ENCODE results near the gene IGFBP3. TPM values are rescaled to one million over a fixed set of nuclear protein-coding genes. Genes with fewer than 3 reads are reported as not detected.

IGFBP3 gene
- polyA plus RNA-seq, 3 donors = 0.06 TPM; not detected in 2

DNA sequence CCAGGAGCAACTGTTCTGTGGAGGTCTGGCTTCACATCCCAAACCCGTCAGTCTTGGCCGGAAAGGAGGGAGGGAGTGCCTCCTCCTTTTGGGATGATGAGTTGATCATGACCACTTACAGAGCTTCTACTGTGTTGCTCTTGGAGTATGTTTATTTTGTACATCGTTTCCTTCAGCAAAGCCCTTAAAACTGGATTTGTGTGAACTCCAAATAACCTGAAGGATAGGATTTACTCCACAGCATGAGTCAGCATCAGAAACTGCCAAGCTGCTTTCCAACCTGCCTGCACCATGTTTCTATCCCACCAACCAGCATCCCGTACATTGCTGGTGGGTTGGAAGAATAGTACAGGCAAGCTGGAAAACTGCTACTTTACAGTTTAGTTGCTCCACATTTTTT, 51.6 kb downstream of the IGFBP3 start:
- H3K4me1 ChIP-seq (ENCODE audit: control insufficient read depth in 1 of 2, insufficient read depth in 2 of 2, low read length in 2 of 2) = no peaks in the 10 kb centered on the region

DNA sequence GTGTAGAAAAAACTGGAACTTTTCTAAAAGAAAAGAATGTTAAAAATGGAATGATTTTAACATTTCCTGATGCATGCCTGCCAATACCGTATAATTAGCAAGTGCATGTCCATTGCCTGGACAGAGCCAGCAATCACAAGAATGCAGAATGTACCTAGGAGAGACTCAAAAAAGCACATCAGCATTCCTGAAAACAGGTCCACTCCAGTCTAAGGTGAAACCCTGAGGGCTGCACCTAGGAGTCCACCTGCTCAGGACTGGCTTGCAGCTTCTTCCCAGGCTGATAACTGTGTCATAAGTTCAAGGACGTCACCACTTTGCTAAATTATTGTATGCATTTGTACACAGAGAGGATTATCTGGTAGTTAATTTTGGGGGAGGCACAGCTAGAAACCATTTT, 53.6 kb downstream of the IGFBP3 start:
- no peaks in the 10 kb centered on the region for H3K36me3 ChIP-seq (replicated peaks in 1 of 2; ENCODE audit: control insufficient read depth in 1 of 2, insufficient read depth in 2 of 2, low read length in 2 of 2)
- no peak overlapping the region for H2AFZ ChIP-seq (ENCODE audit: insufficient read depth, low read depth, low read length, poor library complexity, severe bottlenecking)
- 82% methylated on average over 2 of the region's 2 CpGs for WGBS (ENCODE audit: insufficient coverage)
- H3K27me3 ChIP-seq (ENCODE audit: control insufficient read depth in 2 of 2, insufficient read depth in 2 of 2, low read length in 2 of 2) = no peaks in the 10 kb centered on the region
- H3K4me3 ChIP-seq (replicated peaks in 1 of 3; ENCODE audit: low read depth in 2 of 3, low read length in 3 of 3) = no peak overlapping the region
- no peak overlapping the region for H3K9ac ChIP-seq (ENCODE audit: insufficient read depth, low read length, poor library complexity, severe bottlenecking)
- Mint-ChIP-seq H3K9me3 (peaks cover 0 to 3% (median 0%) of the 10 kb centered on the region in 7 donors), H3K4me1 (no peaks in the 10 kb centered on the region), H3K27me3 (ENCODE audit: low read depth in 3 of 3) (peaks cover 2 to 10% (median 6%) of the 10 kb centered on the region in 3 donors), H3K27ac (no peak overlapping the region), H3K36me3 (no peaks in the 10 kb centered on the region), H3K4me3 (no peak overlapping the region)
- DNase-seq = no peak
- H3K79me2 ChIP-seq (ENCODE audit: insufficient read depth, low read length) = no peaks in the 10 kb centered on the region
- no peak for TF ChIP-seq CTCF (IDR thresholded peaks at IDR 0.05)
- H3K4me1 ChIP-seq (ENCODE audit: control insufficient read depth in 1 of 2, insufficient read depth in 2 of 2, low read length in 2 of 2) = no peaks in the 10 kb centered on the region
- H3K4me2 ChIP-seq (replicated peaks; ENCODE audit: extremely low read depth, low read length, poor library complexity, severe bottlenecking) = no peak overlapping the region
- H3K9me3 ChIP-seq (replicated peaks in 1 of 2; ENCODE audit: control insufficient read depth in 1 of 2, insufficient read depth in 1 of 2, low read length in 2 of 2) = no peaks in the 10 kb centered on the region
- intact Hi-C loops (cut with micrococcal nuclease) = no loop called here
- H3K27ac ChIP-seq (ENCODE audit: low read depth in 1 of 2, low read length in 2 of 2) = no peak overlapping the region
- H4K20me1 ChIP-seq (ENCODE audit: insufficient read depth, low read length) = no peaks in the 10 kb centered on the region

More for the DNA sequence above, 51.6 kb downstream of the IGFBP3 start:
- peaks cover 2 to 10% (median 6%) of the 10 kb centered on the region in 3 donors for H3K27me3 Mint-ChIP-seq (ENCODE audit: low read depth in 3 of 3)
- DNase-seq = no peak
- H3K27ac Mint-ChIP-seq = no peak overlapping the region
- H3K36me3 Mint-ChIP-seq = no peaks in the 10 kb centered on the region
- H3K27me3 ChIP-seq (ENCODE audit: control insufficient read depth in 2 of 2, insufficient read depth in 2 of 2, low read length in 2 of 2) = no peaks in the 10 kb centered on the region
- H3K4me3 Mint-ChIP-seq = no peak overlapping the region
- H3K4me1 Mint-ChIP-seq = no peaks in the 10 kb centered on the region
- no peak overlapping the region for H3K9ac ChIP-seq (ENCODE audit: insufficient read depth, low read length, poor library complexity, severe bottlenecking)
- H3K36me3 ChIP-seq (replicated peaks in 1 of 2; ENCODE audit: control insufficient read depth in 1 of 2, insufficient read depth in 2 of 2, low read length in 2 of 2) = no peaks in the 10 kb centered on the region
- H4K20me1 ChIP-seq (ENCODE audit: insufficient read depth, low read length) = no peaks in the 10 kb centered on the region
- H3K9me3 ChIP-seq (replicated peaks in 1 of 2; ENCODE audit: control insufficient read depth in 1 of 2, insufficient read depth in 1 of 2, low read length in 2 of 2) = no peaks in the 10 kb centered on the region
- H3K79me2 ChIP-seq (ENCODE audit: insufficient read depth, low read length) = no peaks in the 10 kb centered on the region
- peaks cover 0 to 3% (median 0%) of the 10 kb centered on the region in 7 donors for H3K9me3 Mint-ChIP-seq
- no peak overlapping the region for H3K4me2 ChIP-seq (replicated peaks; ENCODE audit: extremely low read depth, low read length, poor library complexity, severe bottlenecking)
- H3K27ac ChIP-seq (ENCODE audit: low read depth in 1 of 2, low read length in 2 of 2) = no peak overlapping the region
- no peak overlapping the region for H2AFZ ChIP-seq (ENCODE audit: insufficient read depth, low read depth, low read length, poor library complexity, severe bottlenecking)
- WGBS (ENCODE audit: insufficient coverage) = no CpG with 5 or more reads among the region's 4 CpGs
- no peak overlapping the region for H3K4me3 ChIP-seq (replicated peaks in 1 of 3; ENCODE audit: low read depth in 2 of 3, low read length in 3 of 3)
- TF ChIP-seq CTCF (IDR thresholded peaks at IDR 0.05) = no peak
- intact Hi-C loops (cut with micrococcal nuclease) = no loop called here
